Keratinocyte (primary cell): Measurements from ENCODE around the gene EFHD2. TPM values are rescaled to one million over a fixed set of nuclear protein-coding genes. Genes with fewer than 3 reads are reported as not detected.
"Not testable (repeated sequence)": the region's sequence is repeated elsewhere in the genome, so short reads cannot be mapped to it uniquely, and the experiment has no call there.

Experiments used
- DNase-seq: peaks from one replicate; pipeline ENCODE4 v3.0.0-alpha.2; 2011; ENCODE audit warnings: low read depth, missing footprints, low spot score
- FAIRE-seq: peaks from 2 replicates; lab custom pipeline; 2011; peaks lifted over from hg19 to GRCh38; lab: Jason Lieb, UNC
- H2AFZ ChIP-seq: 2 replicates; pipeline ENCODE4 v1.6.0; 2012; ENCODE audit warnings: low read length, control low read depth, inconsistent platforms; ENCODE audit not compliant: control insufficient read depth
- H3K27ac ChIP-seq: 2 replicates; pipeline ENCODE4 v1.5.1; 2011; ENCODE audit warnings: low read length; ENCODE audit not compliant: control insufficient read depth, insufficient read depth
- H3K27me3 ChIP-seq: 3 replicates; pipeline ENCODE4 v1.6.0; 2011; ENCODE audit warnings: low read length; ENCODE audit not compliant: control insufficient read depth, insufficient read depth; ENCODE audit errors: extremely low read depth
- H3K36me3 ChIP-seq, 2 experiments: 2 replicates in 1 of 2; 3 replicates in 1 of 2; pipeline ENCODE4 v1.5.1; 2011; ENCODE audit warnings: low read length in 2 of 2, mild to moderate bottlenecking in 1 of 2; ENCODE audit not compliant: control insufficient read depth in 2 of 2, insufficient read depth in 2 of 2; ENCODE audit errors: extremely low read depth in 1 of 2
- H3K4me1 ChIP-seq: 3 replicates; pipeline ENCODE4 v1.5.1; 2011; ENCODE audit warnings: low read length; ENCODE audit not compliant: control insufficient read depth, insufficient read depth; ENCODE audit errors: extremely low read depth
- H3K4me2 ChIP-seq: 3 replicates; pipeline ENCODE4 v1.6.0; 2011; ENCODE audit warnings: low read depth, low read length; ENCODE audit not compliant: control insufficient read depth, insufficient read depth; ENCODE audit errors: extremely low read depth
- H3K4me3 ChIP-seq, 3 experiments: fragments of 200-600 bp in 1 of 3; sonication (generic) in 1 of 3; 2 replicates in 2 of 3; 3 replicates in 1 of 3; pipeline ENCODE4 v1.5.1; 2011 to 2016; ENCODE audit warnings: low read length in 3 of 3, mild to moderate bottlenecking in 3 of 3, control low read depth in 2 of 3, inconsistent platforms in 1 of 3, low read depth in 1 of 3, mixed read lengths in 1 of 3, mixed run types in 1 of 3, moderate library complexity in 1 of 3; ENCODE audit not compliant: control insufficient read depth in 2 of 3, insufficient read depth in 2 of 3; ENCODE audit errors: extremely low read depth in 1 of 3
- H3K79me2 ChIP-seq: 2 replicates; pipeline ENCODE4 v1.6.0; 2012; ENCODE audit warnings: low read length; ENCODE audit not compliant: control insufficient read depth, insufficient read depth
- H3K9ac ChIP-seq: 3 replicates; pipeline ENCODE4 v1.6.0; 2011; ENCODE audit warnings: low read length; ENCODE audit not compliant: control insufficient read depth, insufficient read depth; ENCODE audit errors: extremely low read depth
- H3K9me1 ChIP-seq: 3 replicates; pipeline ENCODE4 v1.6.0; 2011; ENCODE audit warnings: low read length; ENCODE audit not compliant: control insufficient read depth, insufficient read depth; ENCODE audit errors: extremely low read depth
- H3K9me3 ChIP-seq: 2 replicates; pipeline ENCODE4 v1.5.1; 2012; ENCODE audit warnings: low read depth, low read length; ENCODE audit not compliant: control insufficient read depth
- H4K20me1 ChIP-seq: 3 replicates; pipeline ENCODE4 v1.6.0; 2011; ENCODE audit warnings: low read length; ENCODE audit not compliant: control insufficient read depth, insufficient read depth; ENCODE audit errors: extremely low read depth
- EZH2 ChIP-seq: IDR thresholded peaks from one replicate; pipeline ENCODE4 v1.6.1; 2012; ENCODE audit warnings: inconsistent platforms, mild to moderate bottlenecking, low read length, moderate library complexity
- dilution Hi-C: fragments of 300-500 bp; cut with MboI; formaldehyde crosslinking; loops from one replicate; pipeline ENCODE4 v1.7.0; 2020; ENCODE audit warnings: low sequenced_read_pairs; ENCODE audit not compliant: extremely low pct_ligation_motif_present
- polyA plus RNA-seq, 5 experiments: library from polyadenylated mRNA; depleted of rRNA in 3 of 5; stranded (reverse) in 3 of 5; stranded (forward) in 1 of 5; unstranded in 1 of 5; fragments of >200 nt; gene quantifications; 1 replicate in 1 of 5; 2 replicates in 3 of 5; 3 replicates in 1 of 5; pipeline versions ENCODE4 v1.2.1 to v1.2.3, GENCODE V29; 2011 to 2012; ENCODE audit warnings: missing spikeins in 2 of 5, low read depth in 1 of 5, low replicate concordance in 1 of 5
- TF ChIP-seq, protein P1 (sequence below), 3 experiments: IDR thresholded peaks in 1 of 3; conservative IDR thresholded peaks in 1 of 3; optimal IDR thresholded peaks in 1 of 3; 2 replicates in 2 of 3; 3 replicates in 1 of 3; pipeline versions ENCODE3 to v1.5.1; 2011; ENCODE audit warnings: low read length in 3 of 3, mild to moderate bottlenecking in 3 of 3, moderate library complexity in 2 of 3, control low read depth in 1 of 3, inconsistent platforms in 1 of 3; ENCODE audit not compliant: insufficient read depth in 2 of 3; ENCODE audit errors: extremely low read depth in 1 of 3

The EFHD2 gene
- polyA plus RNA-seq, 1 donor (not counting 4 experiments of a cell fraction or from before 2014, with no cell fraction given) = 47.6 TPM

DNA sequence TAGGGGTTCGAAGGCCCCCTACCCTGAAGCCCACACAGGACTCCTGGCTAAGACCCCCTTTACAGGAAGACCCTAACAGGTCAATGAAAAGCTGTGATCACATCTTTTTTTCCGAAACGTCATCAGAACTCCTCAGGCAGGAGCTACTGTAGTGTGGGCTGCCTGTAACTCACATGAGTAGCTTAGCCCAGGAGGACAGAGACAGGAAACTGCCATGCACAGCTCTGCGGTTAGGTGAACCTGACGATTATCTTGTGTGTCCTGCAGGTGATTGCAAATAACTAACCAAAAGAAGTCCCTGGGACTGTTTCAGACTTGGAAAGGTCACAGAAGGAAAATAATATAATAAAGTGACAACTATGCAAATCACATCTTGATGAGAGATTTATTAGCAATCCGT is 62.0 kb downstream of the EFHD2 start:
- H3K4me1 ChIP-seq, H3K36me3 ChIP-seq, H3K4me3 ChIP-seq, H3K4me2 ChIP-seq, DNase-seq, H3K79me2 ChIP-seq, H3K27ac ChIP-seq, H3K9ac ChIP-seq, H3K27me3 ChIP-seq, dilution Hi-C loops, H3K9me1 ChIP-seq, H4K20me1 ChIP-seq, H3K9me3 ChIP-seq, FAIRE-seq, H2AFZ ChIP-seq: not testable (repeated sequence)

DNA sequence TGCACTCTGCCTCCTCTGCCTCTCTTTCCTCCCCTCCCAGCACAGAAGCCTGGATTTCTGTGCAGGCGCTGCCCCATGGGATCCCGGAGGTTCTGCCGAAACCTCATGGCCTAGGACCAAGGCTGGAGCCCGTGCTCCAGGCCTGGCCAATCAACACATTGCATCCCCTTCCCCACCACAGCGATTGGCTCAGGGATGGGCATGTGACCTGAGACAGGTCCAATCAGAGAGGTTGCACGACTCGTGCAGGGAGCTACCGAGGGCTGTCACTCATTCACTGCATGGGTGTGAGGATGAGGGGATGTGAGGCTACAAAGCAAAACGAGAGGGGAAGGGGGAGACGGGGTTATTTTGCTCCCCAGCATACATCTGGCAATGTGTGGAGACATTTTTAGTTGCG is 62.9 kb downstream of the EFHD2 start:
- Histone ChIP-seq H2AFZ (no peak overlapping the region), H3K4me2 (no peak overlapping the region), H4K20me1 (no peaks in the 10 kb centered on the region), H3K79me2 (no peaks in the 10 kb centered on the region), H3K27me3 (no peaks in the 10 kb centered on the region), H3K27ac (no peak overlapping the region), H3K4me3 (no peak overlapping the region), H3K9me3 (no peaks in the 10 kb centered on the region), H3K9me1 (no peaks in the 10 kb centered on the region), H3K4me1 (no peaks in the 10 kb centered on the region), H3K9ac (no peak overlapping the region), H3K36me3 (no peaks in the 10 kb centered on the region)
- DNase-seq (no peak), FAIRE-seq (no peak)
- dilution Hi-C loops = no loop called here
- no peak for TF ChIP-seq EZH2
- TF ChIP-seq, protein P1, sequence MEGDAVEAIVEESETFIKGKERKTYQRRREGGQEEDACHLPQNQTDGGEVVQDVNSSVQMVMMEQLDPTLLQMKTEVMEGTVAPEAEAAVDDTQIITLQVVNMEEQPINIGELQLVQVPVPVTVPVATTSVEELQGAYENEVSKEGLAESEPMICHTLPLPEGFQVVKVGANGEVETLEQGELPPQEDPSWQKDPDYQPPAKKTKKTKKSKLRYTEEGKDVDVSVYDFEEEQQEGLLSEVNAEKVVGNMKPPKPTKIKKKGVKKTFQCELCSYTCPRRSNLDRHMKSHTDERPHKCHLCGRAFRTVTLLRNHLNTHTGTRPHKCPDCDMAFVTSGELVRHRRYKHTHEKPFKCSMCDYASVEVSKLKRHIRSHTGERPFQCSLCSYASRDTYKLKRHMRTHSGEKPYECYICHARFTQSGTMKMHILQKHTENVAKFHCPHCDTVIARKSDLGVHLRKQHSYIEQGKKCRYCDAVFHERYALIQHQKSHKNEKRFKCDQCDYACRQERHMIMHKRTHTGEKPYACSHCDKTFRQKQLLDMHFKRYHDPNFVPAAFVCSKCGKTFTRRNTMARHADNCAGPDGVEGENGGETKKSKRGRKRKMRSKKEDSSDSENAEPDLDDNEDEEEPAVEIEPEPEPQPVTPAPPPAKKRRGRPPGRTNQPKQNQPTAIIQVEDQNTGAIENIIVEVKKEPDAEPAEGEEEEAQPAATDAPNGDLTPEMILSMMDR (optimal IDR thresholded peaks at IDR 0.05 in 1 of 3, IDR thresholded peaks at IDR 0.05 in 1 of 3, conservative IDR thresholded peaks at IDR 0.05 in 1 of 3; ENCODE audit: extremely low read depth in 1 of 3, insufficient read depth in 2 of 3, low read length in 3 of 3) = no peak

DNA sequence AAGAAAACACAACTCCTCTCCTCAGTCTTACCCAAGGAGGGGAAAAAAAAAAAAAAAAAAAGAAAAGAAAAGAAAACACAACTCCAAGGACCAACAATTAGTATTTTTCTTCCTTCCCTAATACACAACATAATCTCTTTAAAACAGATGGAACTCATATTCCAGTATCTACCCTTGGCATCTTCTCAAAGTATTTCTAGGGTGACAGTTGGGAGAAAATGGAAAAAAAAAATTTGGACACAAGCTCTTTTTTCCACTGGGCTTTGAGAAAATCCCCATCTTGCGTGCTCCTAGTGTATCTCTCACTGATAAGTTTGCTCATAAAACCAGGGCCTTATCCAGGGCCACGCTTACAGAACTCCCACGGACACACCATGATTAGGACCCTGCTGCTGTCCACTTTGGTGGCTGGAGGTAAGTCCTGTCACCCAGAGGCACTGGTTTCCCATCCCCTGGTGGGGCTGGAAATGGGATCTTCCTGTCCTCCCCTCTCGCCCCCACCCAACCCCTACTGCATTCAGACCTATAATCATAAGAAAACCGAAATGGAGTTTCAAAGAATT is 66.1 kb downstream of the EFHD2 start, which contains the start of gene CELA2B:
CELA2B (plus strand) TSS at position 353 of the 563 bp plus-strand sequence; CDS start at position 375, 22 bp downstream.
- no peak within 1 kb of the TSS for H3K27ac ChIP-seq
- no peaks in the 10 kb centered on the region for H3K9me1 ChIP-seq
- H3K4me2 ChIP-seq = no peak within 1 kb of the TSS
- no peaks in the 10 kb centered on the region for H3K9me3 ChIP-seq
- H3K9ac ChIP-seq = no peak within 1 kb of the TSS
- no peaks in the 10 kb centered on the region for H4K20me1 ChIP-seq
- FAIRE-seq (no peak), DNase-seq (no peak)
- no peaks in the 10 kb centered on the region for H3K4me1 ChIP-seq
- H3K36me3 ChIP-seq = no peaks in the 10 kb centered on the region
- no peaks in the 10 kb centered on the region for H3K79me2 ChIP-seq
- no peak within 1 kb of the TSS for H3K4me3 ChIP-seq
- TF ChIP-seq EZH2 = no peak
- H3K27me3 ChIP-seq = no peaks in the 10 kb centered on the region
- dilution Hi-C loops = no loop called here
- no peak within 1 kb of the TSS for H2AFZ ChIP-seq
